ENCODE results near the gene RIPK3. TPM values are rescaled to one million over a fixed set of nuclear protein-coding genes. Genes with fewer than 3 reads are reported as not detected.
"Not testable (repeated sequence)": the region's sequence is repeated elsewhere in the genome, so short reads cannot be mapped to it uniquely, and the experiment has no call there.

The RIPK3 gene
- total RNA-seq (ENCODE audit: insufficient read depth, low replicate concordance) = 5.3 TPM

GRCh38 chr14:24339284-24340151 is at the start of gene RIPK3:
RIPK3 (minus strand) TSS chr14:24339991; CDS start chr14:24339826, 165 bp downstream.
- DNase-seq (ENCODE audit: low spot score) = peak; percentile 49

DNA sequence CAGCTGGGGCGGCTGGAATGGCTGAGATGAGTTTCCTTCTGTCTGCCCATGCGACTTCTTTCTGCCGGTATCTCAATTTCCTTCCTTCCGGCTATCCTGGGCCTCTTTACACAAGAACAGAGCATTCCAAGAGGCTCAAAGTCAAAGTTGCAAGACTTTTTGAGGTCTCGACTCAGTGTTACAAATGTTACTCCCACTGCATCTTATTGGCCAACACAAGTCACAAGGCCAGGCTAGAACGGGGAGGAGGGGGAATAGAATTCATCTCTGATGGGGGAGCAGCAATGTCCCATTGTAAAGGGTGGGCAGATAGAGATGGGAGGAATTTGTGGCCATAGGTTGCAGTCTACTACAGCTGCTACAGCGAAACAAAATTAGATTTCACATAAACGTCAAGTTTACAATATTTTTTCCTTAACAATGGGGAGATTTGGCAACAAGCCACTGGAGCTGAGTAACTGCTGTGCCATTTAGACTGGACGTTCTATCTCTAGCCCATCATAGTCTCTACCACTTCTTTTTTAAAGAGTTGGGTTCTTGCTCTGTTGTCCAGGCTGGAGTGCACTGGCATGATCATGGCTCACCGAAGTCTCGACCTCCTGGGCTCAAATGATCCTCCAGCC is 49.5 kb upstream of the RIPK3 start:
- DNase-seq (ENCODE audit: low spot score) = peak; percentile 90

DNA sequence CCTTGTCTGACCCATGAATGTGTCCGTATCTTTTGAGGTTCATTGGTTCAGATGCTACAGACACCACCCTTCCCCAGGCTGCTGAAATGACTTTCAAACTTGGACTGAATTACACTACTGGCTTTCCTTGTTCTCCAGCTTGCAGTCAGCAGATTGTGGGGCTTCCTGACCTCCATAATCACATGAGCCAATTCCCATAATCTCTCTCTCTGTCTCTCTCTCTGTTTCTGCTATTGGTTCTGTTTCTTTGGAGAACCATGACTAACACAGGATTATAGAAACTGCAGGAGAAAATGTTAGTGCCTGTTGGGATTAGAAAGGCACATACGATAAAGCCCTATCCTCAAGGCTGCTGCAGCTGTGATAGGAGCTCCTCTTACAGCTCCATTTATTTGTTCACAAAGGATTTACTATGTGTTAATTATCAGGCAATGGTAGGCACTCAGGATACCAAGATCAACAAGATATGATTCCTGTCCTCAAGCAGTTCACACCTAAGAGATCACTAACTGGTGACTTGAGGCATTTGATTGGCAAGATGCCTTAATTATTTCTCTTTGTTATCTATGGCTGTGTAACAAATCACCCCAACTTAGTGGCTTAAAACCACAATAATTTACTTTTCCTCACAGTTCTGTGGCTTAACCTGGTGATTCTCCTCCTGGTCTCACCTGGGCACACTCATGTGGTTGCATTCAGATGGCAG is 48.8 kb upstream of the RIPK3 start:
- DNase-seq (ENCODE audit: low spot score) = peak; percentile 93

DNA sequence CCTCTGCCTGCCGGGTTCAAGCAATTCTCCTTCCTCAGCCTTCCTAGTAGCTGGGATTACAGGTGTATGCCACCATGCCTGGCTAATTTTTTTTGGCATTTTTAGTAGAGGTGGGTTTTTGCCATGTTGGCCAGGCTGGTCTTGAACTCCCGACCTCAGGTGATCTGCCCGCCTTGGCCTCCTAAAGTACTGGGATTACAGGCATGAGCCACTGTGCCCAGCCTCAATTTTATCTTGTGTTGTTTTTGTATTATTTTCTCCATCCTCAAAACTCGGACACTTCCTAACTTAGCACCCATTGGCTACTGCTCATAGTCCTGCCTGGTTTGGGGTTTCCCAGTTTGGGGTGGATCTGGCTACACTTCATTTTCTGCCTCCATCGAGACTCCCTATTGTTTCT is 47.8 kb upstream of the RIPK3 start:
- not testable (repeated sequence) for DNase-seq (ENCODE audit: low spot score)

- DNase-seq (ENCODE audit: low spot score) = no peak
Observed at GRCh38 chr14:24387009-24387345, 47.2 kb upstream of the RIPK3 start.

DNA sequence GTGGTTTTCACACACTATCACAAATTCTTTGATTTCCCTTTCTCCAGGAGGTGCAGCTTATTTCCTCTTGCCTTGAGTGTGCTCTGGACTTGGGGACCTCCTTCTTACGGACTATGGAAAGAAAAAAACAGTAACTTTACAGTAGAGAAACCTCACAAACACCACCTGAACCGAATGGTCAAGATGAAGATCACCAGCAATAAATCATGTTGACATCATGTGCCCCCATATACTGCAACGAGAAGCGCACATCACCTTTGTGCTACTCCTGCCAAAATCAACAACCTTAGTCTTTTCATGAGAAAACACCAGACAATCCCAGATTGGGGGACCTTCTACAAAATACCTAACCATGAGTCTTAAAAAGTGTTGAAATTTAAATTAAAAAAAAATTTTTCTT is 45.7 kb upstream of the RIPK3 start:
- no peak for DNase-seq (ENCODE audit: low spot score)

- no peak for DNase-seq (ENCODE audit: low spot score)
Observed at GRCh38 chr14:24384169-24384568, 44.4 kb upstream of the RIPK3 start.

DNA sequence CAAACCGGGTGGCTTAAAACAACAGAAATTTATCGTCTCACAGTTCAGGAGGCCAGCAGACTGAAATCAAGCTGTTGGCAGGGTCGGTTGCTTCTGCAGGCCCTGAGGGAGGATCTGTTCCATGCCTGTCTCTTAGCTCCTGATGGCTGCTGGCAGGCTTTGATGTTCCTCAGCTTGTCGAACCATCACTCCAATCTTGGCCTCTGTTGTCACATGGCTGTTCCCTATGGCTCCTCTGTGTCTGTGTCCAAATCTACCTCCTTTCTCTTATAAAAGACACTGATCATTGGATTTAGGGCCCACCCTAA is 42.2 kb upstream of the RIPK3 start:
- no peak for DNase-seq (ENCODE audit: low spot score)

DNA sequence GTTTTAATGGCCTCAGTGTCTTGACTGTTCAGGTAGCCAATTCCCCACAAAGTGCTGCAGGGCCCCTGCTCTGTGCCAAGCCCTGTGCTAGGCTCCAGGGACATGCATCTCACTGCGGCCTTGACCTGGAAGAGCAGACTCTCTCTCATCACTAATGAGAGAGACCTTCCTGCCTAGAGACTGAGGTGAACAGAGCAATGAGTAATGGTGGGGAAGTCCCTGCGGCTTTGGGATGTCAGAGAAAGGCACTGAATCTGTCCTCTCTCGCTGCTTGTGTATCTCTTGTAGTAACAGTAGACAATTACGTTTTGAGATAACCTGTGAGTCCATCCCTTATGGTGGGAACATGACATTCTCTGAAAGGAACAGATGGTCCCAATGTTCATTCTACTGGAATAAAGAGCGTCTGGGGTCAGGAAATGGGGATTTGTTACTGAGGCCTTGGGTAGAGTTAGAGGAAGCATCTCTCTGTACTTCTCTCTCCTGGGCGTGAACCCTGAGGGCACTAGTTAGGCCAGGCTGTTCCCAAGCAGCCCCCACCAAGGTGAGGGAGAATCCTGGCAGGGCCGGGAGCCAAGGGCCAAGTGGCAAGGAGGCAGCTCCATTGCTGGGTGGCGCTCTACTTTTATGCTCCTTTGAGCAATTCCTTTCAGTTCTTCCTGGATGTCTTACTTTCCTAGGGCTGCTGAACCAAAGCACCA is 41.7 kb upstream of the RIPK3 start:
- DNase-seq (ENCODE audit: low spot score) = no peak

GRCh38 chr14:24379907-24380730 is 40.3 kb upstream of the RIPK3 start:
- no peak for DNase-seq (ENCODE audit: low spot score)

DNA sequence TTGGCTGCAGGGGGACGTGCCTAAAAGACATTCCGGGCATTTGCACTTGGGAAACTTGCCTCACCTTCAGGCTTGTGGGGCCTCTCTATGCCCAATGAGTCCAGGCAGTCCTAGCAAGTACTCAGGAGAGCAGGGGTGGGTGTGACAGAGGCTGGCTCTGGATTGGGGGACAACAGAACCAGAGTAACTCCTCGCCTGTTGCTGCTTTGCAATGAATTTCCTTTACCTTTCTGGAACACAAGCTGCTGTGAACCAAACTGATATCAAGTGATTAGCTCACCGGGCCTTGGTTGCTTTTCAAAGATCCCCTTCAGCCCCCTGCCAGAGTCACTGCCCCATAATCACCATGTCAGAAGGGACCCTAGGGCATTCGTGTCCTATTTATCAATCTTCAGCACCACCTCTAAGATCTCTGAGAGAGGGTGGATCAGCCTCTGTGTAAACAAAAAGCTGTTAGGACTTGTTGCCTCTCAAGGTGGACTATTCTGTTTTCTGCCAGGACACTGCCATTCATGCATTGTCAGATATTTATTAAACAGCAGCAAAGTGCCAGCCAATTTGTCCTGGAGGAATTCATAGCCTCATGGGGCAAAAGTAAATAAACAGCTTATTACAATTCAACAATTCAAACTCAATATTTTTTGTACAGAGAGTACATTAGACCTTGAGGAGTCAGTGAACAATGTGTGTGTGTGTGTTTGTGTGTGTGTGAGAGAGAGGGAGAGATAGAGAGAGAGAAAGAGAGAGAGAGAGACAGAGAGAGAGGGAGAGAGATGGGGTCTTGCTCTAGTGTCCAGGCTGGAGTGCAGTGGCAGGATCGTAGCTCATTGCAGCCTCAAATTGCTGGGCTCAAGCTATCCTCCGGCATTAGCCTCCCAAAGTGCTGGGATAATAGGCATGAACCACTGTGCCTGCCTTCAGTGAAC is 39.5 kb upstream of the RIPK3 start:
- no peak for DNase-seq (ENCODE audit: low spot score)

DNA sequence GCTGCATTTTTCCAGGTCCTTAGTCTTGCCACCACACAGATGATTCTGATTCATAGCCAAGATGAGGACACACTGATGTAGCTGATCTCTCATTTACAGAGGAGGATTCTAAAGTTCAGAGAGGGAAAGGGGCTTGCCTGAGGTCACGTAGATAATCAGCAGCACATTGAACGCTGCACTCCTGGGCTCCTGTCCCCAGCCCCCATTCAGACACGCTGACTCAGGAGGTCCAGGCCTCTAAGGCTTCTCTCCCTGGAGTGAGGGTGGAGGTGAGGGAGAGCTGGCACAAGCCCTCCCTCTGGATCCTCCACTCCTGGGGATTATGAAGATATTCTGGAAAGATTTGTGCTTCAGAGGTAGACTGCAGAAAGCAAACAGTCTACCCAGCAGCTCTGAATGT is 38.5 kb upstream of the RIPK3 start:
- DNase-seq (ENCODE audit: low spot score) = no peak

- peak; percentile 59 for DNase-seq (ENCODE audit: low spot score)
Observed at GRCh38 chr14:24377657-24378056, 37.9 kb upstream of the RIPK3 start.

GRCh38 chr14:24377126-24377525 is 37.3 kb upstream of the RIPK3 start:
- DNase-seq (ENCODE audit: low spot score) = no peak

GRCh38 chr14:24376448-24377070 is 36.8 kb upstream of the RIPK3 start:
- DNase-seq (ENCODE audit: low spot score) = no peak

- peak; percentile 69 for DNase-seq (ENCODE audit: low spot score)
Observed at GRCh38 chr14:24372701-24373416, 33.1 kb upstream of the RIPK3 start.

DNA sequence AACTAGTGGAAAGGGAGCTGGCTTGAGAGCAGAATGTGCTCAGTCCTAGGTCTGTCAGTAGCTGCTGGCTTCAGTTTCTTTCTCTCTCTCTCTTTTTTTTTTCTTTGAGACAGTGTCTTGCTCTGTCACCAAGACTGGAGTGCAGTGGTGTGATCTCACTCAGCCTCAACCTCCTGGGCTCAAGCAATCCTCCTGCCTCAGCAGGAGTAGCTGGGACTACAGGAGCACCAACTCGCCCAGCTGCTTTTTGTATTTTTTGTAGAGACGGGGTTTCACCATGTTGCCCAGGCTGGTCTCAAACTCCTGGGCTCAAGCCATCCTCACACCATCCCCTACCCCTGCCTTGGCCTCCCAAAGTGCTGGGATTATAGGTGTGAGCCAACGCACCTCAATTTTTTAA is 31.8 kb upstream of the RIPK3 start:
- not testable (repeated sequence) for DNase-seq (ENCODE audit: low spot score)

DNA sequence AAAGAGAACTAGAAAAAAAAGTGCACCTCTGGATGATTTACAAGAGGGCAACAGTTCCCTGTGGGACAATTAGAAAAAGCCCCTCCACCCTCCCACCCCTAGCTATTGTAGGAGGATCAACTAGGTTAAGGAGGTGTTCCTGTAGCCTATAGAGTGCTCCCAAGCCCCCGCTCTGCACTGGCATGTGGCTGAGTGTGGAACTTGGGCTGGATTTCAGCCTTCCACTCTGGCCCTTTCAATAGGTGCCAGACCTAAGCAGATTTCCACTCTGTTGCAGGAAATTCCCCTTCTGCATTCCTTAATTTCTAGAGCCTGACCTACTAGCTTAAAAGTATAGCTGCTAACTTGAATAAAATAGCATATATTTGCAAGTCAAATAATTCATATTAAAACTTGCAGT is 31.0 kb upstream of the RIPK3 start:
- DNase-seq (ENCODE audit: low spot score) = no peak

Measured in umbilical cord (tissue), 2 donors.